NCI-H2107 (cell line): ENCODE data around the gene NFIA.

Experiments used
- DNase-seq: peaks from one replicate; lab custom pipeline; 2025; lab: John Stamatoyannopoulos, UW

NFIA gene

DNA sequence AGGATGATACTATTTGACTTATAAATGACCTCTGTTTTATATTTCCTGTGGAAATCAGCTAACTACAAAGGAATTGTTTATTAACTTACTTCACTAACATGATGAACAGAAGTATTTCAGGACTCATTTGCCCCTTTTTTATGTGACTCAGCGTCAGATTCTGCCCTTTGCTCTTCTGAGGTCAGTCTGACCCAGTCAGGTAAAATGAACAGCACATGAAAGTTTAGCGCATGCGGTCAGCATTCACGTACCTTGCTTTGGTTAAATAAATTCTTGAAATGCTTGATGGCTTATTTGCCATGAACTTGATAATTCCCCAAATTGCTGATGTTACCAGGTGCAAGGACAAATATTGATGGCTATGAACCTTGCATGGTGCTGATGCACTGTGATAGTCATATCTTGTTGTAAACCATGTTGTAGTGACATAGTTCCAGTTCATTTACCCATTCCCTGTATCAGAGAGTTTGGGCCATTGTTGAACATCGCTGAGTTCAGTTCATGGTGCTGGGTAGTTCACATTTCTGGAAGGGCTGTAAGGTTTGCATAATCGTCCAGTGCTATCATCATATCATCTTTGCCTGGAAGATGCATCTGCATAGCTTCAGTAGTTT lies 133.4 kb downstream of the NFIA start:
- DNase-seq: no peak

DNA sequence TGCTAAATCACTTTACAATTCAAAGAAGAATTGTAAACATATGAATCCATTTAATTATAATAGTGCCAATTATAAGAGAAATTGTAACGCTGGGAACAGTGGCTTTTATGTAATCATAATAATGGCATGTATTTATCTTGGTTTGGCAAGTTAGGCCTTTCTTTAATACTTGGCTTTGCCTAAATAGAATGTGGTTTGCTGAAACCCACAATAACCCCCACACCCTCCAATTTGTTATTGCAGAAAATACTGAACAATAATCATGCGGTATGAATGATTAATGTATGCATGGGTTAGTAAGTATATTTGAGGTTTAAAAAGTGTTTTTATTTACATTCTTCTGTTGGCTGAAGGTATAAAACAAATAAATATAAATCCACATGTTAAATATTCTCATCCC lies 138.2 kb downstream of the NFIA start:
- no peak for DNase-seq

DNA sequence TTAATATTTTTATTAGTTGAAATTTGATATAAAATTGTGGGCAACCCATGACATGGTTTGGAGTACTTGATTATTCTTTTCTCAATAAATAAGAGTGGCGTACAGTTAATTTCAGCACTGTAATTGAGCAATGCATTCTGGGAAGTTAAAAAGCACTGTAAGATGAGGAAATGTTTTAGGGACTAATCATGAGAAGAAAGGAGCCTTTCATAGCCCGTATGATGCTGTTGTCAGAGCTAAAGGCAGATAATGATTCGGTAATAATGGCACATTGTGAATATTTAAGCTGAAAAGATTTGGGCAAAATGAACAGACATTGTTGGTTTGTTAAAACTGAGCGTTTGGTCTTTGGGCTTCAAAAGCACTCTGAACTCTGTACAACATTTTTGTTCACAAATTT lies 139.3 kb downstream of the NFIA start:
- no peak for DNase-seq

DNA sequence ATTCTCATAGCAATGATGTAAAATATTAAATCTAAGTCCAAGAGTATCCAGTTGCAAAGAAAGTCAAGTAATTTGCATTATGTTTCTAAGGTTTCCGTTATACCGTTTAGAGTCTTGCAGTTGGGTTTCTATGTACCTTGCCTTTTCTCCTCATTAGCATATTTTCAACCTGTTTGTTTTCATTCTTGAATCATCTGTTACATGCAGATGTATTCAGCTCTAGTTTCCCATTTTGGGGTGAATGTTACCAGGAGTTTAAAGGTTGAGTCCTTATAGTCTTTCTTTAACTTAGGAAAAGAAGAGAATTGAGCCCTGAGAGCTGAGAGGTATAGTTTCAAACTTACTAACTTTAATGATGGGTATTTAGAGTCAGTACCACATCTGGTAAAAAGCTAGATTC lies 139.9 kb downstream of the NFIA start:
- DNase-seq: no peak

DNA sequence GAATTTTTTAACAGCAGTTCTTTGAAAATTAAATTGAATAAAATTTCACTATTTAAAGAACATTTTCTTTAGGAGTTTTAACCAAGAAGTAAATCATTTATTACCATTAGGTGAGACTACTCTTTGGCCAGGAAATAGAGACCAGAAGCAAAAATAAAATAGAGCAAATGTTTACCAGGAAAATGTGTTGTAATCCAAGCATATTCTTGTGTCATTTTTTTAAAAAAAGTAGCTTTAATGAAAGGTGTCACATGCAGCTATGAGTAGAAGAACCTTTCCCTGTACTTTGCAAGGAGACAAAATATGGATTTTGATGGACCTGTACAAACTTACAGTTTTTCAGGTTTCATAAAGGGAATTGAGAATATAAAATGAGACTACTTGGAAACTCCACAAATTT lies 140.8 kb downstream of the NFIA start:
- DNase-seq: no peak

DNA sequence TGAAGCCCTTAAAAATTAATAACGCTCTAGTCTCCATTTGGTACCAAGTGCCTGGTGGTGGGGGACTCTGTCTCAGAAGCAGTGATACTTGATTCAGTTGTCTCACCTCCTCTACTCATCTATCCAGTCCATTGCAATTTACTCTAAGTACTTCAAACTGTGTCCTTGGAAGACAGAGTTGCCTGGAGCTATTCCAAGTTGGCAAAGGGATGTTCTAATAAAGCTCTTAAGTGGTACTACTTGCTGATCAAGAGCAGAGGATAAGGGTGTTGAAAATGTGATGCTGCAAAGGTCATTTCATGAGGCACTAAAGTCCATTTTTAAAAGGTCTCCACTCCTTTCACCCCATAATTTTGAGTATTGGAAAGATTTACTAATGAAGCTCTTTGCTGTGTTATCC lies 142.2 kb downstream of the NFIA start:
- DNase-seq: no peak

DNA sequence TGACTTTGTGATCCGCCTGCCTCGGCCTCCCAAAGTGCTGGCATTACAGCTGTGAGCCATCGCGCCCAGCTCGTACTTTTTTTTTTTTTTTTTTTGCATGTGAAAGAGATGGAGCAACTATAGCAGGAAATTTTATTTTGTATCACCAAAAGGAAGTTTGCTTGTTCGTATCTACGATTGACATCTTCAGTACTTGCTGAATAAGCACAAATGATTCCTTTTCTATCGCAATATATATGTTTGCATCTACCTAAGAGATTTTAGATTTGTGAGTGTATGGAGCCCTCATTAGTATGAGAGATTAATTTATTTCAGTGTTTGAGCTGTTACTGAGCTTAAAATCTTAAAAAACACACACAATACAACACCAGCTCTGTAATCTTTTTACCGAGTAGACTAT lies 143.1 kb downstream of the NFIA start:
- no peak for DNase-seq

DNA sequence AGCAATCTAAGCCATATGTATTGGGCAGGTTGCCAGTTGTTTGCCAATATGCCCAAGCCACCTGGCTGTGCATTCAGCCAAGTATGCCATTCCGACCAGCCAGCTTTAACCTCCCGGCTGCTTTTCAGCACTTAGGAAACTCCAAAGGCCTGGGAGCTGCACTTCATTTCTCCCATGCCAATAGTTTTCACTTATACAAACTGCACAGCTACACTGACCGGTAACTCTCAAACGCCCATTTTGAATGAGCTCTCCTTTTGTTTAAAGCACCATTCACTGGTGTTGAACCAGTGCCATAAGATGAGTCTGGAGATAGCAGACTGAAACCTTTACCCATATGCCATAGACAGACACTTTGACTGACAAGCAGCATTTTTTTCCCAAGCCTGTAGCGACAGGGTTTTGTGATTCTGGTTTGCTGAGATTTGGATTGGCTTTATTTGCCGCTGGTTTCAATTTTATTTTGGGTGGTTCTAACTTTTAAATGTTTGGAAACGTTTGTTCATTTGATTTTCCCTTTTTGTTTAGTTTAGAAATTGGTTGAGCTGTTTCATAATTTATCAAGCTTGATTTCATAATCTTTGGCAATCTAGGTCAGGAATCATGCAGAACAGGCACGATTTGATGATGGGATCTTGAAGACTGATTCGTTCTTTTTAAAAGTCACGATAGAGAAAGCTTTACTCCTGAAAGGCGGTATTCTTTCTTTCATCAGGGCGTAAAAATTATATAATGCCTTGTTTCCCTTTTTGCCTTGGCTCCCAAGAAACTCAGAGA lies 144.6 kb downstream of the NFIA start:
- DNase-seq: peak; percentile 62

DNA sequence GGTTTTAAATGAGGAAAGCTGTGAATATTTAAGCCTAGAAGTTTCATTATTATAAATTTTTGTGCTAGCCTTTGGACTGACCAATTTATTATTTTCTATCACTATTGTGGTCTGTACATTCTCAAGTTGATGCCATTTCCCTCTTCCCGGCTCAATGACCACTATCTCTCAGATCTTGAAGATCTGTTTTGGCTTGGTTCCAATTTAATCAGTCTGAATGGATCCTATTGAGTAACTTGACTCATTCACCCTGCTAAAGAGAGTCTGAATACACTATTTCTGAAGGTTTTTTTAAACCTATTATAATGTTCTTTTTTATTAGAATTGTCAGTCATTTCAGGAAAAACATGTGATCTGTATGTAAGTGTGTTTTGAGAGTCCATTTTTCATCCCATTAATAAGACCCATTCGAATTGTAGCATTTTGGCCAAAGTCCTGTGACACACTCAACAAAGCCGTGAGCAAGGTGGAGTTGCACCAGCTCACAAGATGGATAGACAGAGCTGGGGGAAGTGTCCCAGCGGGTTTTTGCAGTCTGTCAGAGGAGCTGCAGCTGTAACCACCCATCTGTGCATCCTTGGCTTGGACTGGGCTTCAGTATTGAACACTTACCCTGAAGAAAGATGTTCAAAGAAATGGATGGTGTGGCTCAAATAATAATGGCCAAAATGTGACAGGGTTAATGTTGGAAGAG lies 145.6 kb downstream of the NFIA start:
- DNase-seq: no peak

DNA sequence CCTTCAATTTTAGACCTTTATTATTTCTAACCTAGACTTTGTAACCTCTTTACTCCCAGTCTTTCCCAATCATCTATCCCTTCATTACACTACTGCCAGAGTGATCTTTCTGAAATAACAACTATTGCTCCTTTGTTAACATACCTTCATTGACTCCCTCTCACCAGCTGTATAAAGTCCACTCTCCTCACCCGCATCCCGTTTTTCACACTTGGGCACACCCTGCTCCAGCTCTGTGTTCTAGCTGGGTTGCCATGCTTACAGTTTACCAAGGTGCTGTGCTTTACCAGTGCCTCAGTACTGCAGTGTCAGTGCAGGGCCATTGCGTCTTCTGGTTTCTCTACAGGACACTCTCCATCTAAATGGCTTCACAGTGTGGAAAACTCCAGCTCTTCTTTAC lies 148.2 kb downstream of the NFIA start:
- DNase-seq: no peak

DNA sequence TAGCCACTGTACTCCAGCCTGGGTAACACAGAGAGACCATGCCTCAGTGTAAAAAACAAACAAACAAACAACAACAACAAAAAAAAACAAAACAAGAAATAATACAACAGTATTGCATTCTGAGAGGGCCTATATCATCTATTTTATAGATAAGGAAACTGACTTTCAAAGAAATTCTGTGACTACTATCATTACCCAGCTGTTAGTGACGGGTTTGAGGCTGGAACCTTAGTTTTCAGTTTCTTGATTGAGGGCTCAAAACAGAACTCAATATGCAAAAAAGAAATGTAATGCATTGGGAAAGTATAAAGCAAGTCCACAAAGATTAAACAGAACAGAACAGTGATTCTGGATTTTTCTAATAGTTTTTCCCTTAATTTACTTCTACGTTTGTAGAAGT lies 149.4 kb downstream of the NFIA start:
- no peak for DNase-seq

DNA sequence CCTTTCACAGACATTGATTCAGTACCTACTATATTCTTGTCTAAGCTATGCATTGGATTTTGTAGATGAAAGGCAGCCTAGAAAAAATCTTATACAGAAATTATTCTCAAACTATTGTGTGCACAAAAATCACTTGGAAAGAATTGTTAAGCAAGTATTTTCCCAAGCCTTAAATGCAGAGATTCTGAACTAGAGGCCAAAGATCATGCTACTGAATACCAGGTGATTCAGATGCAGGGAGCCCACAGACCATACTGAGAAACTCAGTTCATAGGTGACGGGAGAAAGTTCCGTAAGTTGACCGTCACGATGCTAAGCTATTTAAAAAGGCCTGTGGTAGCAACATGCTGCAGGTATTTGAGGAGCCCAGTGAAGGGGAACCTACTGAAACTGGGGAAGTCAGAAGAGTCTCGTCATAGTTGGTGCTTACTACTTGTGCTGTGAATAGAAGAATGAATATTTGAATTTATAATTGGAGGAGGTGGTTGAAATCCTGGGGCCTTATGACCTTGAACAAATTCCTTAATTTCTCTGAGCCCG lies 150.8 kb downstream of the NFIA start:
- DNase-seq: no peak

DNA sequence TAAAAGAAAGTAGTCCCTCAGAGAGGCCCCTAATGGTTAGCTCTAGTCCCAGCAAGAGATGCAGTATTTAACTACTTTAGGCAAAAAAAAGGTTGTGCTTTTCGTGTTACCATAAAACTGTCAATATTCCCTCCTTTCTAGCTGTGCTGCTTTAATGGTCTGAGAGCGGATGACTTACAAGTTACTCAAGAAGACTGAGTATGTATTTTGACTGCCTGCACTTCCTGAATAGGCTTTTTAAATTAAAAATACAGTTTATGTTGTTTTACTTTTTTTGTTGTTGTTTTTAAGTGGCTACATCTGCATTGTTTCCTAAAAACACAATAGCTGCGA lies 152.2 kb downstream of the NFIA start:
- no peak for DNase-seq

DNA sequence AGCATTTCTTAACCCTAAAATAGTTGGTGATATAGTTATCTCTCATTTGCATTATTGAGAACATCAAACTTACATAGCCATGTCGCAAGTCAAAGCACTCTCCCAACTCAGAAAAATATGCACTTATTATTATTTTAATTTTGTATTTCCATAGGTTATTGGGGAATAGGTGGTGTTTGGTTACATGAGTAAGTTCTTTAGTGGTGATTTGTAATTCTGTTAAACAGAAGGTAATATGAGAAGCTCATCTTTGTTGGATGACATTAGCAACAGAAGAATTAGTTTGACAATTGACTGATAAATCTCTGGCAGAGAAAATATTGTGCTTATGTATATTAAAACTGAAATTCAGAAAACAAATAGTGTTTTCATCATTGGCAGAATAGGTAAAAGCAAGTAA lies 154.8 kb downstream of the NFIA start:
- no peak for DNase-seq

DNA sequence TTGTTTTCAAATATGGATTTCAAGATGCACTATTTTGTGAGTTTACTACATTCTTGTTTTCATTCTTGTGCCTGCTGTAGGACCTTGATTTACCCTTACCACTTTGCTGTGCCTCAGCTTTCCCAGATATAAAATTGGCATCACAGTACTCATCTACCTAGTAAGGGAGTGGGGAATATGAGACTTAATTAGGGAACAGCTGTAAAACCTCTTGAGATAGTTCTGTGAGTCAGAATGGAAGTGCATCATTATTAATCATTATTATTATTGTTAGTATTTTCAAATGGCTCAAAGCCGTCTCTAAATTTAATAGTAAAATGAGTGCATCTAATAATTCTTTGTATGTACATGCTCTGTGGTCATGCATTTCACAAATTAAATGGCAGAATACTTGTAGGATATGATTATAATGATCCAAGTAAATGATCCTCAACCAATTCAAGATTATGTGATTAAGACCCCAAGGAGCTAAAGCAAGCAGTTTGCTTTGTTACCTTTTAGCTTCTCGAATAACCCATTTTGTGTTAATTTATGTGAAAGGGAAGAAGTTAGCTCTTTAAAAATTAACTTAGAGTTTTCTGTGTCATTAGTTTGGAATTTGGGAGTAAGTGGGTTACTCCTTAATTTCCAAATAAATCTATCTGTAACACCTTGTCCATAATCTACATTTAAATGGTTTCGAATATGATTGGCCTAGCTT lies 155.4 kb downstream of the NFIA start:
- DNase-seq: no peak

DNA sequence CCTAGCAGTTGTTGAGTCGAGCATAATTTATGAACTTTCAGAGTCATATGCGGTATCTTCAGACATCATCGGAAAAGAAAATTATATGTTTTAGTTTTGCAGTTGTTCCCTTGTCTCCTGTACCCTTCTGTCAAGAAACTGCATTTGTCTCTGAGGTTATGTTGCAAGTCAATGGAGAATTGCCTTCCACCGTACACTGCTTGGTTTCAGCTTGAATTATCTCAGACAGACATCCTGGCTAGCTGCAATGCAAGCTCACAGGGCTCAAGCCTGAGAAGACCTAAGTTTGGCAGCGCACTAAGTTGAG lies 156.0 kb downstream of the NFIA start:
- no peak for DNase-seq

DNA sequence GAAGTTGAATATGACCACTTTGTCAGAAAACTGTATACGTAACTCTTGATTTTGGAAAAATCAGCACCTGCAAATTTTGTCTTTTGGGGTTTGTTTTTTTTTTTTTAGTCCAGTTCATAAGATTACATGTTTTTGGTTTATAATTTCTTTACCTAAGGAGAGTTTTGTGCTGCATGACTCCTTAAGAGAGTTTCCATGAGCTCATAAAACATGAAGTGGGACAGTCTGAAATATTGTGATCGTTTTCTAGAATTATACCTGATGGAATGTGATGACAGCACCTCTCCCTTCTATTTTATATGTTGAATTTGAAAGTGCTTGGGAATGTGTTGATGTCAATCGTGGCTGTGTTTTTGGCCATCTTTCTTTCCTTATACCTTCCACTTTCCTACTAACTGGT lies 158.5 kb downstream of the NFIA start:
- DNase-seq: no peak

DNA sequence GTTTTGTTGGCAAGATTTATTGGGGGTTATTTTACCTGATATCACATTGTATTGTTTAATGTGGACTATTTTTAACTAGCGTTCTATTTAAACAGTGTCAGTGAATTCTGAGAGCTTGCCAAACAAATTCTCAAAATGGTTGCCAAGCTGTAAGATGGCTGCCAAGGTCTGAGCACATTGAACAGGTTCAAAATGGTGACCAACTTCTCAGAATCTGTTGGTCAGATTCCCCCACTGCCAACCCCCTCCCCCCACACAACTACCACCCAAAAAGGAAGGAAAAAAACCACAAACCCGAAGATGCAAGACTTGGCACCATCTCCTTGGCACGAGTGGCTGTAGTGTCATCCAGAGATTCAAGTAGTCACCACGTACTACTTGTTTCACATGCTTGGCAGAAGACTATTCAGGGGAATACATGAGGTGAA lies 159.1 kb downstream of the NFIA start:
- no peak for DNase-seq

DNA sequence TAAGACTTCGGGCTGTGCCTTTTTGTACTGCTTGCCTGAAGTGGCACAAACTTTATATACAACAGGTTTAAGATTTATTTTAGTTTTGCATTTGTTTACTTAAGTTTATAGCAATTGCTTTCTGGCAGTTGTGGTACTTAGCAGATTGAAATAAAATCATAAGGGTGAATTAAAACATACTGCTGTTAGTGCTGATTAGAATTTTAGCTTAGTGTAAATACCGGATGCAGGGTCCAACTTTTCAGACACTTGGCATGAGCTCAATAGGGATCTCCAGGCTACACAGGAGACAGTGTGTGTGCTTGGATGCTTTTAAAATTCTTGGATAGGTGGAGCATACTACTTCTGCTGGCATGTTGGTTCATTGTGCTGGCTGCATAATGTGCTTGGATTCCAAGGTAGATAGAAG lies 159.6 kb downstream of the NFIA start:
- DNase-seq: no peak

DNA sequence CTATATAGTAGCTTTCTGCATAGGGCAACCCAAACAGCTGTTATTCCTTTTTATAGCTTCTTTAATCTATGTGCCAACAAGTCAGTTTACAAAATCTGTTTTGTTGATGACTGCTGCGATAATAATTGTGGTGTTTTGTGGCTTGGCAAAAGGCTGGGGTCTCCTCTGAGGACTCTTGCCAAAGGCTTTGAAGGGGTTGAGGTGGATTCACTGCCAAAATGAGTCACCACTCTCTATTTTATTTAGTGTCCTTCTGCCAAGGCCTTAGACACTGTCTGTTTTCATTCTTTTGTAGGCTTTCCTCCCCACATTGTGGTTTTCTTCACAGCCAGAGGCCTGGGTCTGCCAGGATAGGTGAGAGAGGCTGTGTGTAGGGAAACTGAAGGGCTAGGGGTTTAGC lies 161.8 kb downstream of the NFIA start:
- no peak for DNase-seq

DNA sequence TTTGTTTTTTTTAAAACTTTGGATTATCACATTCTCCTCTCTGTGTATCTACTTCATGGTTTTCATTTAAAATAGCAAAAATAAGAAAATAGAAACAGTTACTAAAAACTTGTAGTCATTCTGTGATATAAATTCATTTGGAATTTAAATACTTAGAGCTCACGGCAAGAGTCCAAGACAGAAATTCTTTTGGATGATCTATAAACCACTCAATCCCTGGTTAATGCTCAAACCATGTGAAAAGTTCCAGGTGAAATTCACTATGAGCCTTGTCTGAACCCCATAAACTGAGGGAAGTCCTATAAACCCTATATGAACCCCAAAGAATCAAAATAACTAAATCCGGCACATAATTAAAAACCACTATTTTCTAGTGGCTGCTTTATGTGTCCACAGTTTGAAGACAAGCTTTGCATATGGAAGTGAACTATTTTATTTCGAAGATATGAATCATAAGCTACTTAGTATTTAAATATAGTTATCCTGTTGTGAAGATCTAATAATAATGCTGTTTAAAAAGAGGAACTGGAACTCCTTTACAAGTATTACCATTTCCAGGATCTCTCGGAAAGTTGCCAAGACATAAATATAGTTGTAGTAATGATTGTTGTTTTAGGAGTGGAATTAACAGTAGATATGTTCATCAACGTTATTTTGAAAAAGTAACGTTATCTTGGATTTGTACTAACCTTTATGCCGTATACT lies 163.5 kb downstream of the NFIA start:
- no peak for DNase-seq
